Endothelial cell (in vitro differentiated cells): ENCODE measurements around the gene NAV2. TPM values are rescaled to one million over a fixed set of nuclear protein-coding genes. Genes with fewer than 3 reads are reported as not detected.

Experiments used
- DNase-seq: peaks from one replicate; pipeline ENCODE4 v3.0.0; 2021; ENCODE audit warnings: low spot score
- H3K27ac Mint-ChIP-seq: one replicate; pipeline ENCODE4 v1.8.0; 2021; ENCODE audit warnings: mixed read lengths, inconsistent platforms; ENCODE audit not compliant: unreplicated experiment
- H3K27me3 Mint-ChIP-seq: one replicate; pipeline ENCODE4 v1.8.0; 2021; ENCODE audit warnings: mild to moderate bottlenecking, moderate library complexity, mixed read lengths, inconsistent platforms; ENCODE audit not compliant: unreplicated experiment
- H3K36me3 Mint-ChIP-seq: one replicate; pipeline ENCODE4 v1.8.0; 2021; ENCODE audit warnings: mild to moderate bottlenecking, low read depth, mixed read lengths, inconsistent platforms; ENCODE audit not compliant: unreplicated experiment
- H3K4me1 Mint-ChIP-seq: one replicate; pipeline ENCODE4 v1.8.0; 2021; ENCODE audit warnings: mild to moderate bottlenecking, mixed read lengths, inconsistent platforms; ENCODE audit not compliant: unreplicated experiment
- H3K4me3 Mint-ChIP-seq: one replicate; pipeline ENCODE4 v1.8.0; 2021; ENCODE audit warnings: mild to moderate bottlenecking, mixed read lengths, inconsistent platforms; ENCODE audit not compliant: unreplicated experiment
- H3K9me3 Mint-ChIP-seq: one replicate; pipeline ENCODE4 v1.8.0; 2021; ENCODE audit warnings: mixed read lengths, inconsistent platforms; ENCODE audit not compliant: unreplicated experiment
- CTCF ChIP-seq: fragments of 200-600 bp; sonication (generic); IDR thresholded peaks from one replicate; pipeline ENCODE4 v1.5.0; 2021; ENCODE audit warnings: antibody characterized with exemption; ENCODE audit not compliant: unreplicated experiment
- total RNA-seq: library from RNA; stranded (reverse); fragmentation: NEBNext Ultra II Directional; extraction: Animal tissue kit (Norgen Biotek cat#: 25700); gene quantifications from one replicate; pipeline ENCODE4 v1.2.1, GENCODE V29; 2021; ENCODE audit not compliant: unreplicated experiment

The NAV2 gene
- total RNA-seq, 1 donor from 2014 or later: 15.6 TPM

GRCh38 chr11:19693146-19693545 is 19.5 kb upstream of the NAV2 start:
- TF ChIP-seq CTCF: no peak
- no peaks in the 10 kb centered on the region for H3K9me3 Mint-ChIP-seq
- H3K36me3 Mint-ChIP-seq: no peaks in the 10 kb centered on the region
- H3K4me3 Mint-ChIP-seq: no peak overlapping the region
- no peaks in the 10 kb centered on the region for H3K4me1 Mint-ChIP-seq
- DNase-seq: no peak
- peaks cover 3% of the 10 kb centered on the region for H3K27me3 Mint-ChIP-seq
- H3K27ac Mint-ChIP-seq: no peak overlapping the region

- Mint-ChIP-seq H3K9me3 (no peaks in the 10 kb centered on the region), H3K4me1 (peaks cover 2% of the 10 kb centered on the region), H3K27me3 (peaks cover 3% of the 10 kb centered on the region), H3K36me3 (no peaks in the 10 kb centered on the region), H3K4me3 (no peak overlapping the region), H3K27ac (no peak overlapping the region)
- TF ChIP-seq CTCF: no peak
- DNase-seq: no peak
These were observed 17.8 kb upstream of the NAV2 start for GRCh38 chr11:19694796-19695345.

DNA sequence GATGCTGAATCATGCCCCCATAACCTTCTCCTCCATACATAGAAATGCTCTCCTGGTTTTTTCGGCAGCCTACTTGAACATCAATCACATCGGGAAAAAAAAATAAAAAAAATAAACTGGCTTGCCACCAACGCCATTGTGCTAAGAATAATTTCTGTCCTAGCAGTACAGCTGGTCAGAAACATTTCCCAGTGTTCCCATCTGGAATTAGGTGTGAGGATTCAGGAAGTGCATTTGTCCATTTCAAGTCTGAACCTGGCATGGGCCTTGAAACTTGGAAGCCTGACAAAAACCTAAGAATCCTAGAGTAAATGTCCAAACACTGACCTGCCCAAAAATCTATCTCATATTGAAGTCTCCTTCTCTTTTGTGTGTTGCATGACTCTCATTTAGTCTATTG is 16.6 kb upstream of the NAV2 start:
- no peaks in the 10 kb centered on the region for H3K9me3 Mint-ChIP-seq
- H3K27ac Mint-ChIP-seq: no peak overlapping the region
- DNase-seq: no peak
- H3K4me3 Mint-ChIP-seq: no peak overlapping the region
- H3K36me3 Mint-ChIP-seq: no peaks in the 10 kb centered on the region
- H3K27me3 Mint-ChIP-seq: peaks cover 3% of the 10 kb centered on the region
- no peak for TF ChIP-seq CTCF
- peaks cover 2% of the 10 kb centered on the region for H3K4me1 Mint-ChIP-seq

GRCh38 chr11:19696904-19697303 is 15.7 kb upstream of the NAV2 start:
- H3K27ac Mint-ChIP-seq: no peak overlapping the region
- H3K4me1 Mint-ChIP-seq: peaks cover 5% of the 10 kb centered on the region
- H3K9me3 Mint-ChIP-seq: no peaks in the 10 kb centered on the region
- DNase-seq: no peak
- H3K36me3 Mint-ChIP-seq: no peaks in the 10 kb centered on the region
- no peak overlapping the region for H3K4me3 Mint-ChIP-seq
- peaks cover 3% of the 10 kb centered on the region for H3K27me3 Mint-ChIP-seq
- TF ChIP-seq CTCF: no peak

DNA sequence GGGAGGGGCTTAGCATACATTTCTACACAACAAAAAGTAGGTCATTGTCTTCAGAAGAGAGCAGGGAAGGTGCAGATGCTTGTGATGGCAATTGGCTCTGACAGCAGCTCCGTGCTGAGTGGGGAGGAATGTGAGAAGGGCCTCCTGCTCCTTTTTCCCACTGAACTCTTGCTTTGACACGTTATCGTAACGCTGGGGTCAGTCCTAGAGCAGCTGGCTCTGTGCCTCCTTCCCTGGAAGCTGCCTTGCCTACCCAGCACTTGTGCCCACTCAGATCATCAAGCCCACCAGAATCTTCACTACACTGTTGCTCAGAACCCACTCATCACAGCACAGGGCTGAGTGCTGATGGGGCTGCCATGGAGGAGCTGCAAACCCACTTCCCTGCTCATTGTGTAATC is 14.9 kb upstream of the NAV2 start:
- Mint-ChIP-seq H3K9me3 (no peaks in the 10 kb centered on the region), H3K27ac (no peak overlapping the region), H3K36me3 (no peaks in the 10 kb centered on the region), H3K4me1 (peaks cover 5% of the 10 kb centered on the region), H3K27me3 (peaks cover 3% of the 10 kb centered on the region), H3K4me3 (no peak overlapping the region)
- DNase-seq: no peak
- no peak for TF ChIP-seq CTCF
